Breast epithelium (tissue), 4 donors: ENCODE results near the gene MATN3. TPM values are rescaled to one million over a fixed set of nuclear protein-coding genes. Genes with fewer than 3 reads are reported as not detected.

Source experiments
- DNase-seq, 2 donors: peaks; one replicate each; pipeline ENCODE4 v3.0.0-alpha.2; 2019; ENCODE audit warnings: low spot score in 2 of 2
- H3K27ac ChIP-seq, 2 donors: fragments of 200-600 bp; sonication (generic) in 1 of 2; one replicate each; pipeline ENCODE4 v1.5.1; 2016 to 2019; ENCODE audit warnings: mild to moderate bottlenecking in 1 of 2
- H3K27me3 ChIP-seq, 2 donors: fragments of 200-600 bp; sonication (generic) in 1 of 2; one replicate each; pipeline versions ENCODE4 v1.5.1 to v1.6.0; 2017 to 2019; ENCODE audit warnings: control low read depth in 1 of 2, mild to moderate bottlenecking in 1 of 2
- H3K36me3 ChIP-seq: fragments of 200-600 bp; one replicate; pipeline ENCODE4 v1.5.1; 2019
- H3K4me1 ChIP-seq, 2 donors: fragments of 200-600 bp; sonication (generic); one replicate each; pipeline ENCODE4 v1.5.1; 2016 to 2019; ENCODE audit warnings: control low read depth in 1 of 2
- H3K4me3 ChIP-seq, 3 donors: fragments of 200-600 bp; sonication (generic); 1 replicate in 2 of 3; 2 replicates in 1 of 3; pipeline ENCODE4 v1.5.1; 2016 to 2019; ENCODE audit warnings: mild to moderate bottlenecking in 3 of 3, moderate library complexity in 2 of 3
- H3K9me3 ChIP-seq, 2 donors: fragments of 200-600 bp; sonication (generic) in 1 of 2; one replicate each; pipeline ENCODE4 v1.5.1; 2016 to 2019; ENCODE audit warnings: control low read depth in 1 of 2
- POLR2A ChIP-seq: fragments of 450-650 bp; IDR thresholded peaks from one replicate; pipeline ENCODE4 v1.6.1; 2016; ENCODE audit warnings: antibody characterized with exemption, mild to moderate bottlenecking, moderate library complexity
- POLR2AphosphoS5 ChIP-seq, 3 donors: sonication (generic); formaldehyde crosslinking; IDR thresholded peaks; one replicate each; pipeline ENCODE4 v1.6.1; 2017; ENCODE audit warnings: antibody characterized with exemption in 3 of 3
- intact Hi-C: fragments of 100-400 bp; cut with DNase I; formaldehyde crosslinking; loops from one replicate; pipeline ENCODE4 v1.15.1; 2023; ENCODE audit warnings: low total_unique reads
- total RNA-seq, 3 donors: library from RNA; depleted of rRNA; stranded (reverse); fragments of >200 nt; gene quantifications; one replicate each; pipeline ENCODE4 v1.1.0, GENCODE V29; 2016
- TF ChIP-seq, protein P1 (sequence below), 3 donors: fragments of 450-650 bp; IDR thresholded peaks; one replicate each; pipeline ENCODE4 v1.5.1; 2016 to 2017; ENCODE audit warnings: antibody characterized with exemption in 3 of 3, mild to moderate bottlenecking in 3 of 3, moderate library complexity in 3 of 3

Gene MATN3
- total RNA-seq, 3 donors from 2014 or later = 1.3 to 2.9 (median 2.6) TPM

DNA sequence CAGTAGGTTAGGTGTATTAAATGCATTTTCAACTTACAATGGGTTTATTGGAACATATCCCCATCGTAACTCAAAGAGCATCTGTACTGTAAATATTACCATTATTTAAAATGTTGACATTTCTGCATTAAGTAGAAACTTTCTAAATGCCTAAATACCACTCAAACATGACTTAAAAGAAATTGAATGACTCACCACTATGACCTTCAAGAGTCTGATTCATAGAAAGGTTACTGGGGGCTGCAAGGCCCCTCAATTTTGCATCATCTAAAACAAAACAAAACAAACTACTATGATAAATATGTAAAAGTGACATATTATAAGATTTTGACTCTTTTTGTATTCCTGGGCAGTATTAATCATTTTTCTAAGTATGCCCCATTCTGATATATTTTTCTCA, 30.2 kb downstream of the MATN3 start:
- intact Hi-C loops = no loop called here

DNA sequence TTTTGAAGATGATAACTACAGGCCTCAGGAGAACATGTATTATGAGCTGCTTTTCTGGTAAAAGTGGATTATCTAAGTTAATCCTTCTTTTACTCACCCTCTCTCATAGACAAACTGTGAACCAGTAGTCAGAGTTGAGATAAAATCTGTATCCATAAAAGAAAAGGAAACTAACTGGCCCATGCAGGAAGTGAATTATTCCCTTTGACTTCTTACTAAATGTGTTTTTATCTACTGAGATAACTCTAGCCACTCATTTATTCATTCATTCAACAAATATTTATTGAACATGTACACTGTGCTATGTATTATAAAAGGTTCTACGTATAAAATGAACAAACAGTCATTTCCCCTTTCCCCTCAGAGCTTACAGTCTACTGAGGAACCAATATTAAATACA, 32.5 kb downstream of the MATN3 start:
- DNase-seq = no peak
- H3K27me3 ChIP-seq = no peaks in the 10 kb centered on the region
- no peak overlapping the region for H3K27ac ChIP-seq
- no peaks in the 10 kb centered on the region for H3K36me3 ChIP-seq
- H3K4me1 ChIP-seq = no peaks in the 10 kb centered on the region
- intact Hi-C loops = no loop called here
- TF ChIP-seq POLR2AphosphoS5 (IDR thresholded peaks at IDR 0.05) (no peak), POLR2A (no peak)
- TF ChIP-seq, protein P1, sequence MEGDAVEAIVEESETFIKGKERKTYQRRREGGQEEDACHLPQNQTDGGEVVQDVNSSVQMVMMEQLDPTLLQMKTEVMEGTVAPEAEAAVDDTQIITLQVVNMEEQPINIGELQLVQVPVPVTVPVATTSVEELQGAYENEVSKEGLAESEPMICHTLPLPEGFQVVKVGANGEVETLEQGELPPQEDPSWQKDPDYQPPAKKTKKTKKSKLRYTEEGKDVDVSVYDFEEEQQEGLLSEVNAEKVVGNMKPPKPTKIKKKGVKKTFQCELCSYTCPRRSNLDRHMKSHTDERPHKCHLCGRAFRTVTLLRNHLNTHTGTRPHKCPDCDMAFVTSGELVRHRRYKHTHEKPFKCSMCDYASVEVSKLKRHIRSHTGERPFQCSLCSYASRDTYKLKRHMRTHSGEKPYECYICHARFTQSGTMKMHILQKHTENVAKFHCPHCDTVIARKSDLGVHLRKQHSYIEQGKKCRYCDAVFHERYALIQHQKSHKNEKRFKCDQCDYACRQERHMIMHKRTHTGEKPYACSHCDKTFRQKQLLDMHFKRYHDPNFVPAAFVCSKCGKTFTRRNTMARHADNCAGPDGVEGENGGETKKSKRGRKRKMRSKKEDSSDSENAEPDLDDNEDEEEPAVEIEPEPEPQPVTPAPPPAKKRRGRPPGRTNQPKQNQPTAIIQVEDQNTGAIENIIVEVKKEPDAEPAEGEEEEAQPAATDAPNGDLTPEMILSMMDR (IDR thresholded peaks at IDR 0.05) = no peak
- no peaks in the 10 kb centered on the region for H3K9me3 ChIP-seq
- no peak overlapping the region for H3K4me3 ChIP-seq

More for the DNA sequence above, 30.2 kb downstream of the MATN3 start:
- no peaks in the 10 kb centered on the region for H3K9me3 ChIP-seq
- TF ChIP-seq, protein P1 (IDR thresholded peaks at IDR 0.05) = no peak
- TF ChIP-seq POLR2A = no peak
- no peak for TF ChIP-seq POLR2AphosphoS5 (IDR thresholded peaks at IDR 0.05)
- no peak overlapping the region for H3K4me3 ChIP-seq
- no peaks in the 10 kb centered on the region for H3K4me1 ChIP-seq
- DNase-seq = no peak
- no peaks in the 10 kb centered on the region for H3K36me3 ChIP-seq
- no peak overlapping the region for H3K27ac ChIP-seq
- no peaks in the 10 kb centered on the region for H3K27me3 ChIP-seq

DNA sequence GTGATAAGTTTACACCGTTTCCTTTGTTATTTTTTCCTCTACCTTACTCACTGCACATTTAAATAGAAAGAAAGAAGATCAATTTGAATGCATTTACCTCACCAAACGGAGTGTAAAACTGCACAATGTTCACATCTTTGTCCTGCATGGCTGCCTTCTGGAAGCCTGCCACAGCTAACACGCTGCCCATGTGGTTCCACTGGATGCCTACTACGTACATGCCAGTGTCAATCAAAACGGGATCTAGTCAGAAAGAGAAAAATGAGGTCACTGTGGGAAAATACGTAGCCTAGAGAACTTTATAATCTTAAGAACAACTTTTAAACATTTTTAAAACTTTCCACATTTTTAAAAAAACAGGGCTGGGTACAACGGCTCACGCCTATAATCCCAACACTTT, 39.0 kb downstream of the MATN3 start:
- no peak overlapping the region for H3K4me3 ChIP-seq
- H3K9me3 ChIP-seq = no peaks in the 10 kb centered on the region
- no peaks in the 10 kb centered on the region for H3K4me1 ChIP-seq
- H3K27me3 ChIP-seq = no peaks in the 10 kb centered on the region
- TF ChIP-seq POLR2A (no peak), POLR2AphosphoS5 (IDR thresholded peaks at IDR 0.05) (no peak)
- TF ChIP-seq, protein P1 (IDR thresholded peaks at IDR 0.05) = no peak
- no peak overlapping the region for H3K27ac ChIP-seq
- intact Hi-C loops = no loop called here
- no peaks in the 10 kb centered on the region for H3K36me3 ChIP-seq
- no peak for DNase-seq

DNA sequence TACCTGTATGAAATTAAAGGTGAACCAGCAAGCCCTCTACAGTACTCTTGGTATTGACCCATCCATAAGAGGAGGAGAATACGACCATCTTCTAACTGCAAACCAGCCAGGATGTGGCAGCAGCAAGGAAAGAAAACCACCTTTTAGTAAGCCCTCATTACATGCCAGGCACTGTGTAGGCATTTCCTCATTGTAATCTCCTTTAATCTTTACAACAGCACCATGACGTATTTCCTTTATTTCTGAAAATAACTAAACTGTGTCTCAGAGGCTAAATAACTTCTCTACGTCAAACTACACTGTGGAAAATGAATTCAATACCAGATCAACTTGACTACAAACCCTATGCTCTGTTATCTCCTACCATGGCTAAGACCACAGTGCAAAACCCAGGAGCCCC, 40.8 kb downstream of the MATN3 start:
- intact Hi-C loops = no loop called here
- no peaks in the 10 kb centered on the region for H3K4me1 ChIP-seq
- H3K4me3 ChIP-seq = no peak overlapping the region
- no peaks in the 10 kb centered on the region for H3K36me3 ChIP-seq
- TF ChIP-seq, protein P1 (IDR thresholded peaks at IDR 0.05) = no peak
- TF ChIP-seq POLR2A (no peak), POLR2AphosphoS5 (IDR thresholded peaks at IDR 0.05) (no peak)
- DNase-seq = no peak
- no peaks in the 10 kb centered on the region for H3K27me3 ChIP-seq
- H3K27ac ChIP-seq = no peak overlapping the region
- H3K9me3 ChIP-seq = no peaks in the 10 kb centered on the region

DNA sequence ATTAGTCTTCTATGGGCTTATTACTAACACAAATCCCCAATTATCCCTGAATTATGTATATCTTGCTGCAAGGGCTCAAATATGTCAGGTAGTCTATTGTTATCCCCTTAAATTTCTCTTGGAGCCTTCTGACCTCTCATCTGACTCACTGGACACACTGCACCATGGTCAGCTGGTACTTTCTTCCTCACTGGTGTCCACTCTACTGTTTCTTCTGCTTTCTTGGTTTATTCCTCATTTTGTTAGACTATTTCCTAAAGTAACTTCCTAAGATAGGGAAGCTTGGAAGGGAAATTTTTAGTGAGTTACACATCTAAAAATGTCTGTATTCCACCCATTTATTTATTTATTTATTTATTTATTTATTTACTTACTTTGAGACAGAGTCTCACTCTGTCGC, 49.1 kb downstream of the MATN3 start:
- Histone ChIP-seq H3K27ac (no peak overlapping the region), H3K4me3 (no peak overlapping the region), H3K9me3 (no peaks in the 10 kb centered on the region), H3K36me3 (no peaks in the 10 kb centered on the region), H3K27me3 (no peaks in the 10 kb centered on the region), H3K4me1 (no peaks in the 10 kb centered on the region)
- DNase-seq = no peak
- intact Hi-C loops = no loop called here
- TF ChIP-seq POLR2A (no peak), POLR2AphosphoS5 (IDR thresholded peaks at IDR 0.05) (no peak)
- TF ChIP-seq, protein P1 (IDR thresholded peaks at IDR 0.05) = no peak
